Keratinocyte (primary cell): ENCODE data around the gene CENPU. TPM values are rescaled to one million over a fixed set of nuclear protein-coding genes. Genes with fewer than 3 reads are reported as not detected.

Source experiments
- DNase-seq: peaks from one replicate; pipeline ENCODE4 v3.0.0-alpha.2; 2011; ENCODE audit warnings: low read depth, missing footprints, low spot score
- FAIRE-seq: peaks from 2 replicates; lab custom pipeline; 2011; peaks lifted over from hg19 to GRCh38; lab: Jason Lieb, UNC
- H2AFZ ChIP-seq: 2 replicates; pipeline ENCODE4 v1.6.0; 2012; ENCODE audit warnings: low read length, control low read depth, inconsistent platforms; ENCODE audit not compliant: control insufficient read depth
- H3K27ac ChIP-seq: 2 replicates; pipeline ENCODE4 v1.5.1; 2011; ENCODE audit warnings: low read length; ENCODE audit not compliant: control insufficient read depth, insufficient read depth
- H3K27me3 ChIP-seq: 3 replicates; pipeline ENCODE4 v1.6.0; 2011; ENCODE audit warnings: low read length; ENCODE audit not compliant: control insufficient read depth, insufficient read depth; ENCODE audit errors: extremely low read depth
- H3K36me3 ChIP-seq, 2 experiments: 2 replicates in 1 of 2; 3 replicates in 1 of 2; pipeline ENCODE4 v1.5.1; 2011; ENCODE audit warnings: low read length in 2 of 2, mild to moderate bottlenecking in 1 of 2; ENCODE audit not compliant: control insufficient read depth in 2 of 2, insufficient read depth in 2 of 2; ENCODE audit errors: extremely low read depth in 1 of 2
- H3K4me1 ChIP-seq: 3 replicates; pipeline ENCODE4 v1.5.1; 2011; ENCODE audit warnings: low read length; ENCODE audit not compliant: control insufficient read depth, insufficient read depth; ENCODE audit errors: extremely low read depth
- H3K4me2 ChIP-seq: 3 replicates; pipeline ENCODE4 v1.6.0; 2011; ENCODE audit warnings: low read depth, low read length; ENCODE audit not compliant: control insufficient read depth, insufficient read depth; ENCODE audit errors: extremely low read depth
- H3K4me3 ChIP-seq, 3 experiments: fragments of 200-600 bp in 1 of 3; sonication (generic) in 1 of 3; 2 replicates in 2 of 3; 3 replicates in 1 of 3; pipeline ENCODE4 v1.5.1; 2011 to 2016; ENCODE audit warnings: low read length in 3 of 3, mild to moderate bottlenecking in 3 of 3, control low read depth in 2 of 3, inconsistent platforms in 1 of 3, low read depth in 1 of 3, mixed read lengths in 1 of 3, mixed run types in 1 of 3, moderate library complexity in 1 of 3; ENCODE audit not compliant: control insufficient read depth in 2 of 3, insufficient read depth in 2 of 3; ENCODE audit errors: extremely low read depth in 1 of 3
- H3K79me2 ChIP-seq: 2 replicates; pipeline ENCODE4 v1.6.0; 2012; ENCODE audit warnings: low read length; ENCODE audit not compliant: control insufficient read depth, insufficient read depth
- H3K9ac ChIP-seq: 3 replicates; pipeline ENCODE4 v1.6.0; 2011; ENCODE audit warnings: low read length; ENCODE audit not compliant: control insufficient read depth, insufficient read depth; ENCODE audit errors: extremely low read depth
- H3K9me1 ChIP-seq: 3 replicates; pipeline ENCODE4 v1.6.0; 2011; ENCODE audit warnings: low read length; ENCODE audit not compliant: control insufficient read depth, insufficient read depth; ENCODE audit errors: extremely low read depth
- H3K9me3 ChIP-seq: 2 replicates; pipeline ENCODE4 v1.5.1; 2012; ENCODE audit warnings: low read depth, low read length; ENCODE audit not compliant: control insufficient read depth
- H4K20me1 ChIP-seq: 3 replicates; pipeline ENCODE4 v1.6.0; 2011; ENCODE audit warnings: low read length; ENCODE audit not compliant: control insufficient read depth, insufficient read depth; ENCODE audit errors: extremely low read depth
- CTCF ChIP-seq, 3 experiments: IDR thresholded peaks in 1 of 3; conservative IDR thresholded peaks in 1 of 3; optimal IDR thresholded peaks in 1 of 3; 2 replicates in 2 of 3; 3 replicates in 1 of 3; pipeline versions ENCODE3 to v1.5.1; 2011; ENCODE audit warnings: low read length in 3 of 3, mild to moderate bottlenecking in 3 of 3, moderate library complexity in 2 of 3, control low read depth in 1 of 3, inconsistent platforms in 1 of 3; ENCODE audit not compliant: insufficient read depth in 2 of 3; ENCODE audit errors: extremely low read depth in 1 of 3
- EZH2 ChIP-seq: IDR thresholded peaks from one replicate; pipeline ENCODE4 v1.6.1; 2012; ENCODE audit warnings: inconsistent platforms, mild to moderate bottlenecking, low read length, moderate library complexity
- dilution Hi-C: fragments of 300-500 bp; cut with MboI; formaldehyde crosslinking; loops from one replicate; pipeline ENCODE4 v1.7.0; 2020; ENCODE audit warnings: low sequenced_read_pairs; ENCODE audit not compliant: extremely low pct_ligation_motif_present
- polyA plus RNA-seq, 5 experiments: library from polyadenylated mRNA; depleted of rRNA in 3 of 5; stranded (reverse) in 3 of 5; stranded (forward) in 1 of 5; unstranded in 1 of 5; fragments of >200 nt; gene quantifications; 1 replicate in 1 of 5; 2 replicates in 3 of 5; 3 replicates in 1 of 5; pipeline versions ENCODE4 v1.2.1 to v1.2.3, GENCODE V29; 2011 to 2012; ENCODE audit warnings: missing spikeins in 2 of 5, low read depth in 1 of 5, low replicate concordance in 1 of 5

CENPU gene
- polyA plus RNA-seq, 1 donor (not counting 4 experiments of a cell fraction or from before 2014, with no cell fraction given) = 12.5 TPM

GRCh38 chr4:184680698-184681097, 53.2 kb downstream of the CENPU start:
- Histone ChIP-seq H3K27me3 (no peaks in the 10 kb centered on the region), H3K27ac (peak overlapping the region; percentile 15), H3K4me3 (peak overlapping the region in 2 of 3 experiments; percentile 5 to 15), H3K9me3 (no peaks in the 10 kb centered on the region), H3K79me2 (no peaks in the 10 kb centered on the region), H4K20me1 (no peaks in the 10 kb centered on the region), H3K36me3 (no peaks in the 10 kb centered on the region), H3K4me1 (peaks cover 18% of the 10 kb centered on the region), H3K9me1 (no peaks in the 10 kb centered on the region), H3K4me2 (peak overlapping the region; percentile 72), H3K9ac (peak overlapping the region; percentile 5), H2AFZ (peak overlapping the region; percentile 83)
- dilution Hi-C loops = no loop called here
- FAIRE-seq = peak; percentile 81
- TF ChIP-seq CTCF (optimal IDR thresholded peaks at IDR 0.05 in 1 of 3, IDR thresholded peaks at IDR 0.05 in 1 of 3, conservative IDR thresholded peaks at IDR 0.05 in 1 of 3; ENCODE audit: extremely low read depth in 1 of 3, insufficient read depth in 2 of 3, low read length in 3 of 3) (no peak), EZH2 (no peak)
- no peak for DNase-seq

GRCh38 chr4:184675821-184676492, 57.9 kb downstream of the CENPU start:
- TF ChIP-seq EZH2 = no peak
- TF ChIP-seq CTCF (optimal IDR thresholded peaks at IDR 0.05 in 1 of 3, IDR thresholded peaks at IDR 0.05 in 1 of 3, conservative IDR thresholded peaks at IDR 0.05 in 1 of 3; ENCODE audit: extremely low read depth in 1 of 3, insufficient read depth in 2 of 3, low read length in 3 of 3) = no peak
- no peak for FAIRE-seq
- no peaks in the 10 kb centered on the region for H3K9me3 ChIP-seq
- peaks cover 11% of the 10 kb centered on the region for H3K4me1 ChIP-seq
- peaks cover 7 to 11% of the 10 kb centered on the region in 2 experiments for H3K36me3 ChIP-seq
- DNase-seq = no peak
- no peak overlapping the region for H3K27ac ChIP-seq
- no peaks in the 10 kb centered on the region for H3K27me3 ChIP-seq
- H3K9me1 ChIP-seq = no peaks in the 10 kb centered on the region
- H3K4me3 ChIP-seq = no peak overlapping the region
- no peak overlapping the region for H3K9ac ChIP-seq
- H3K79me2 ChIP-seq = no peaks in the 10 kb centered on the region
- dilution Hi-C loops = no loop called here
- no peak overlapping the region for H3K4me2 ChIP-seq
- no peaks in the 10 kb centered on the region for H4K20me1 ChIP-seq
- no peak overlapping the region for H2AFZ ChIP-seq
